ENCODE measurements around the gene CLIP2.
A peak's percentile ranks its signal among the peaks of the same experiment; 100 is the strongest.

Gene CLIP2

DNA sequence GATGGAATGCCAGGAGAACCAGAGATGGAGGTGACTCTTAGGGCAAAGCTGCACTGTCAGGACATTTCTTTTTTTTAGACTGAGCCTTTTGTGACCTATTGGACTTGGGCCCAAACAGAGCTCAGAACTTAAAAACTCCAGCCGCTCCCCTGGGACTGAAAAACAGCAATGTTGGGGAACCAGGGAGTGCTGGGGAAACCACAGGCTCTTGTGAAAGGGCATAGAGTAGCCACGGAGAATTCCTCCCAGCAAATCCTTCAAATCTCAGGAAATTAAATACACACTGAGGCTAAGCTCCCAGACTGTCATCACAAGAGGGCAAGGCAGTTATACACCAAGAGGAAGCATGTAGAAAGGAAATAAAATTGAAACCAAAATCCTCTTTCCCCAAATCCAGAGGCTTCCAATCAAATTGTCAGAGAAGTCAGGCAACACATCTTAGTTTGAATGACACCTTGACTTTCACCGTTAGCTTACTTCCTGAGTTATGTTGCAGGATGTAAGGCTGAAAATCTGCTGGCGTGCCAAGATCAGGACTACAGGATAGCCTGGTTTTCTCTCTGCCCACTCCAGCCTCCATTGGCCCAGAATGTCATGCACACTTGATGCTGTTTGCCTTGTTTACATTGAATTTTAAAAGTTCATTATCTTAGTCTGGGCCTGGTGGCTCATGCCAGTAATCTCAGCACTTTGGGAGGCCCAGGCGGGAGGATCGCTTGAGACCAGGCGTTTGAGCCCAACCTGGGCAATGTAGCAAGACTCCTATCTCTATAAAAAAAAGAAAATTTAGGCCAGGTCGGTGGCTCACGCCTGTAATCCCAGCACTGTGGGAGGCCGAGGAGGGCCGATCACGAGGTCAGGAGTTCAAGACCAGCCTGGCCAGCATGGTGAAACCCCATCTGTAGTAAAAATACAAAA, 32.5 kb upstream of the CLIP2 start:
- FAIRE-seq (no peak), DNase-seq (ENCODE audit: insufficient read length) (no peak)
- no peak for TF ChIP-seq TAF1 (IDR thresholded peaks at IDR 0.05; ENCODE audit: borderline replicate concordance, low read depth, low read length)
- TF ChIP-seq POLR2AphosphoS5 (IDR thresholded peaks at IDR 0.05; ENCODE audit: low read depth, low read length), result no peak
- TF ChIP-seq POLR2A (IDR thresholded peaks at IDR 0.05; ENCODE audit: low read depth, low read length), result no peak

GRCh38 chr7:74258639-74259038, 30.6 kb upstream of the CLIP2 start:
- FAIRE-seq, result no peak
- DNase-seq (ENCODE audit: insufficient read length), result no peak
- TF ChIP-seq TAF1 (IDR thresholded peaks at IDR 0.05; ENCODE audit: borderline replicate concordance, low read depth, low read length) (no peak), POLR2AphosphoS5 (IDR thresholded peaks at IDR 0.05; ENCODE audit: low read depth, low read length) (no peak), POLR2A (IDR thresholded peaks at IDR 0.05; ENCODE audit: low read depth, low read length) (no peak)

- DNase-seq (ENCODE audit: insufficient read length), result no peak
- peak; percentile 76 for FAIRE-seq
Observed at GRCh38 chr7:74262639-74263398, 26.4 kb upstream of the CLIP2 start.

GRCh38 chr7:74263399-74264120, 25.6 kb upstream of the CLIP2 start:
- peak; percentile 21 for FAIRE-seq
- DNase-seq (ENCODE audit: insufficient read length), result no peak
- TF ChIP-seq POLR2AphosphoS5 (IDR thresholded peaks at IDR 0.05; ENCODE audit: low read depth, low read length) (no peak), TAF1 (IDR thresholded peaks at IDR 0.05; ENCODE audit: borderline replicate concordance, low read depth, low read length) (no peak)

More at GRCh38 chr7:74262639-74263398, 26.4 kb upstream of the CLIP2 start:
- TF ChIP-seq POLR2AphosphoS5 (IDR thresholded peaks at IDR 0.05; ENCODE audit: low read depth, low read length), result no peak
- no peak for TF ChIP-seq POLR2A (IDR thresholded peaks at IDR 0.05; ENCODE audit: low read depth, low read length)
- no peak for TF ChIP-seq TAF1 (IDR thresholded peaks at IDR 0.05; ENCODE audit: borderline replicate concordance, low read depth, low read length)

GRCh38 chr7:74266191-74266963, 22.8 kb upstream of the CLIP2 start:
- DNase-seq (ENCODE audit: insufficient read length) (no peak), FAIRE-seq (no peak)
- TF ChIP-seq TAF1 (IDR thresholded peaks at IDR 0.05; ENCODE audit: borderline replicate concordance, low read depth, low read length), result no peak
- TF ChIP-seq POLR2AphosphoS5 (IDR thresholded peaks at IDR 0.05; ENCODE audit: low read depth, low read length), result no peak
- no peak for TF ChIP-seq POLR2A (IDR thresholded peaks at IDR 0.05; ENCODE audit: low read depth, low read length)

DNA sequence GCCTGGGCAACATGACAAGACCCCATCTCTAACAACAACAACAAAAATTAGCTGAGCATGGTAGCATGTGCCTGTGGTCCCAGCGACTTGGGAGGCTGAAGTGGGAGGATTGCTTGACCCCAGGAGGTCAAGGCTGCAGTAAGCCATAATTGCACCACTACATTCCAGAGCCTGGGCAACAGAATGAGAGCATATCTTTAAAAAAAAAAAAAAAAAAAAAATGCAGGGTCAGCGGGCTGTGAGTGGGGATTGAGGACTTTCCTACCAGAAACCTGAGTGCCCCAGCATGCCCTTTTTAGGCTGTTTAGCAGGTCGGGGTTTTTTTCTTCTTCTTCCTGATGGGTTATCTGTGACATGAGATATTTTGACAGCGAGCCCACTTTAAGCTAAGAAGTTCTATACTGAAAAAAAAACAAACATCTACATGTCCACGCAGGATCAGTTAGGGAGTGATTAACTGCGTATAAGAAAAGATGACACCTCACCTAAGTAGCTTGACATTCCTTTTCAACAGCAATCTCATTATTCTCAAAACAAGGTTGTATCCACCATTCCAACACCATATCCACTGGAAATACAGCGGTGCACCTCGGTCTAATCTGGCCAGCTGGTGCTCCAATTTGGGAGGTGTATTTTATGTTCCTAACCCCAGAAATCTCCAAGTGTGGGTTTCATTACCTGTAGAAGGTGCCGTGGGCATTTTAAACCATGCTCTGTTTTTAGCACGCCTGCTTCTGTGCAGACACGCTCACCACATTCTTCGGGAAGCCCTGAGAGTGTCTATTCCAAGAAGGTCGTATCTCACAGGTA, 21.2 kb upstream of the CLIP2 start:
- FAIRE-seq (peak; percentile 78), DNase-seq (ENCODE audit: insufficient read length) (no peak)
- TF ChIP-seq TAF1 (IDR thresholded peaks at IDR 0.05; ENCODE audit: borderline replicate concordance, low read depth, low read length), result no peak
- no peak for TF ChIP-seq POLR2A (IDR thresholded peaks at IDR 0.05; ENCODE audit: low read depth, low read length)
- no peak for TF ChIP-seq POLR2AphosphoS5 (IDR thresholded peaks at IDR 0.05; ENCODE audit: low read depth, low read length)

DNA sequence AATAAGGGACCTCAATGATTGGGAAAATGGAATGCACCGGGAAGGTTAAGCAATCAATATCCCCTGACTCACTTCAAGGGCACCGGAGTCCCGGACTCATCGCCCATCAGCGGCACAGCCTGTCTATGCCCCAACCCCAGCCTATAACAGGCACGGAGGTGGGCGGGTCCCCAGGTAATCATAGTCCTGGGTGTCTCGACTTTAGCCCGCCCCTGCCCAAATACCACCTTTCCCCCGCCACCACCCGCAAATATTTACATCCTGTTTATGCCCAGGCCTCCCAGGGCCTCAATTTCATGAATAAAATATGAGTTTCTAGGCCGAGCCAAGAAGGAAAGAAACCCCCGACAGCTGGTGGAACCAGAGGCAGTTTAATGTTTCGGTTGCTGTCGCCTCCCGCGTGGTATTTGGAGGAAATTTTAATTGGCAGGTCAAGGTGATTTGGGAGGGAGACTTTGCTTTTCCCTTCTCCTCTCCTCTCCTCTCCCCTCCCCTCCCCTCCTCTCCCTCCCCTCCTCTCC, 19.4 kb upstream of the CLIP2 start:
- no peak for DNase-seq (ENCODE audit: insufficient read length)
- FAIRE-seq, result peak; percentile 33
- TF ChIP-seq POLR2A (IDR thresholded peaks at IDR 0.05; ENCODE audit: low read depth, low read length), result peak; percentile 33; the same call in 1 of the 2 replicates
- no peak for TF ChIP-seq TAF1 (IDR thresholded peaks at IDR 0.05; ENCODE audit: borderline replicate concordance, low read depth, low read length)
- TF ChIP-seq POLR2AphosphoS5 (IDR thresholded peaks at IDR 0.05; ENCODE audit: low read depth, low read length), result no peak

- DNase-seq (ENCODE audit: insufficient read length) (no peak), FAIRE-seq (peak; percentile 51)
- no peak for TF ChIP-seq POLR2A (IDR thresholded peaks at IDR 0.05; ENCODE audit: low read depth, low read length)
- TF ChIP-seq POLR2AphosphoS5 (IDR thresholded peaks at IDR 0.05; ENCODE audit: low read depth, low read length), result no peak
- TF ChIP-seq TAF1 (IDR thresholded peaks at IDR 0.05; ENCODE audit: borderline replicate concordance, low read depth, low read length), result no peak
Observed at GRCh38 chr7:74271742-74272141, 17.5 kb upstream of the CLIP2 start.

- peak; percentile 96 for FAIRE-seq
- TF ChIP-seq TAF1 (IDR thresholded peaks at IDR 0.05; ENCODE audit: borderline replicate concordance, low read depth, low read length) (no peak), POLR2AphosphoS5 (IDR thresholded peaks at IDR 0.05; ENCODE audit: low read depth, low read length) (peak; percentile 89), POLR2A (IDR thresholded peaks at IDR 0.05; ENCODE audit: low read depth, low read length) (peak; percentile 72)
- DNase-seq (ENCODE audit: insufficient read length), result peak; percentile 86
Observed at GRCh38 chr7:74272305-74273038, 16.7 kb upstream of the CLIP2 start.

Data from GM12892 (cell line).